Measurements from ENCODE around the gene CHMP2A. TPM values are rescaled to one million over a fixed set of nuclear protein-coding genes. Genes with fewer than 3 reads are reported as not detected.
"Not testable (repeated sequence)": the region's sequence is repeated elsewhere in the genome, so short reads cannot be mapped to it uniquely, and the experiment has no call there.

The CHMP2A gene
- polyA plus RNA-seq, 1 of the 3 experiments (the other 2 are of a cell fraction), result 381 TPM

DNA sequence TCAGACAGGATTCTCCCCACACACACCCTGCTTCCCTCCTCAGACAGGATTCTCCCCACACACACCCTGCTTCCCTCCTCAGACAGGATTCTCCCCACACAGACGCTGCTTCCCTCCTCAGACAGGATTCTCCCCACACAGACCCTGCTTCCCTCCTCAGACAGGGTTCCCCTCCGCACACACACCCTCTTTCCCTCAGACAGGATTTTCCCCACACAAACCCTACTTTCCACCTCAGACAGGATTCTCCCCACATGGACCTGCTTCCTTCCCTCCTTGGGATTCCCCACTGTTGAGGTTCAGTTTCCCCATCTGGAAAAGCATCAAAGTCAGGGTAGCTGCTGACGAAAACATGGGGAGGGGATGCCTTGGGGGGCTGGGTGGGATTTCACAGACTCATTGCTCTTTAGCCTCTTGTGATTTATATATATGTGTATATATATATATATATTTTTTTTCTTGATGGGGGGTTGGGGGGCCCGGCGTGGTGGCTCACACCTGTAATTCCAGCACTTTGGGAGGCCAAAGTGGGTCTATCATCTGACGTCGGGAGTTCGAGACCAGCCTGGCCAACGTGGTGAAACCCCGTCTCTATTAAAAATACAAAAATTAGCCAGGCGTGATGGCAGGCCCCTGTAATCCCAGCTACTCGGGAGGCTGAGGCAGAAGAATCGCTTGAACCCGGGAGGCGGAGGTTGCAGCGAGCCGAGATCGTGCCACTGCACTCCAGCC, 12.1 kb downstream of the CHMP2A start:
- ChIA-PET POLR2A (interaction anchor here (1.2 to 4.0 kb wide), 6 partner anchors 11 to 180 kb away, joined by 3 to 45 read pairs (median 15); partner anchors contain the start of genes CHMP2A, UBE2M, ZBTB45 and ZNF497), CTCF (interaction anchor here (2.0 kb wide), 1 partner anchor 23 kb away, joined by 29 read pairs; the partner anchor contains the start of gene ZBTB45)
- Histone ChIP-seq H2AFZ (ENCODE audit: low read depth) (peak overlapping the region; percentile 71; the same call in 1 of the 2 replicates), H4K20me1 (ENCODE audit: insufficient read depth) (peaks cover 32% of the 10 kb centered on the region), H3K4me2 (peak overlapping the region; percentile 75; the same call in 1 of the 2 replicates), H3K9ac (peak overlapping the region; percentile 74; the same call in 1 of the 2 replicates), H3K79me2 (ENCODE audit: insufficient read depth) (peaks cover 33% of the 10 kb centered on the region), H3K4me3 (ENCODE audit: low read depth in 2 of 2, low read length in 1 of 2) (peak overlapping the region in 1 of 2 experiments; percentile 97; a peak in 2 of 4 replicates), H3K27ac (ENCODE audit: low read depth in 2 of 2, low read length in 1 of 2) (peak overlapping the region in 1 of 2 experiments; percentile 91; a peak in 1 of 4 replicates), H3K36me3 (replicated peaks in 1 of 2; ENCODE audit: control insufficient read depth in 1 of 2, insufficient read depth in 2 of 2, low read length in 1 of 2) (peaks cover 15 to 23% of the 10 kb centered on the region in 2 experiments), H3K4me1 (ENCODE audit: control insufficient read depth in 1 of 2, insufficient read depth in 2 of 2, low read depth in 1 of 2, low read length in 1 of 2) (peaks cover 11 to 20% of the 10 kb centered on the region in 2 experiments; a peak in 3 of 4 replicates)
- not testable (repeated sequence) for H3K9me2 ChIP-seq; H3F3A ChIP-seq (replicated peaks; ENCODE audit: insufficient read depth); H3K9me3 ChIP-seq; DNase-seq; H3K27me3 ChIP-seq (ENCODE audit: insufficient read depth)
- 53% methylated on average over 18 of the region's 18 CpGs for WGBS (ENCODE audit: low lambda C conversion rate)

- H3K4me1 ChIP-seq (ENCODE audit: control insufficient read depth in 1 of 2, insufficient read depth in 2 of 2, low read depth in 1 of 2, low read length in 1 of 2); H3F3A ChIP-seq (replicated peaks; ENCODE audit: insufficient read depth); H3K36me3 ChIP-seq (replicated peaks in 1 of 2; ENCODE audit: control insufficient read depth in 1 of 2, insufficient read depth in 2 of 2, low read length in 1 of 2); H3K4me3 ChIP-seq (ENCODE audit: low read depth in 2 of 2, low read length in 1 of 2); H3K9me3 ChIP-seq; H3K9ac ChIP-seq; H4K20me1 ChIP-seq (ENCODE audit: insufficient read depth); H3K27ac ChIP-seq (ENCODE audit: low read depth in 2 of 2, low read length in 1 of 2); POLR2A ChIA-PET; H3K4me2 ChIP-seq; DNase-seq; H3K27me3 ChIP-seq (ENCODE audit: insufficient read depth); H3K79me2 ChIP-seq (ENCODE audit: insufficient read depth); H3K9me2 ChIP-seq; H2AFZ ChIP-seq (ENCODE audit: low read depth); CTCF ChIA-PET: not testable (repeated sequence)
Measured at GRCh38 chr19:58539169-58539559, 15.7 kb downstream of the CHMP2A start.

GRCh38 chr19:58538257-58539168, 16.4 kb downstream of the CHMP2A start:
- no peaks in the 10 kb centered on the region; the same call in 1 of the 2 replicates for H3K27me3 ChIP-seq (ENCODE audit: insufficient read depth)
- no peak overlapping the region for H2AFZ ChIP-seq (ENCODE audit: low read depth)
- POLR2A ChIA-PET, result no interaction called here
- H3K9me3 ChIP-seq, result no peaks in the 10 kb centered on the region
- H3F3A ChIP-seq (replicated peaks; ENCODE audit: insufficient read depth), result peaks cover 6% of the 10 kb centered on the region
- DNase-seq, result no peak
- CTCF ChIA-PET, result no interaction called here
- no peaks in the 10 kb centered on the region for H4K20me1 ChIP-seq (ENCODE audit: insufficient read depth)
- H3K9ac ChIP-seq, result no peak overlapping the region
- H3K36me3 ChIP-seq (replicated peaks in 1 of 2; ENCODE audit: control insufficient read depth in 1 of 2, insufficient read depth in 2 of 2, low read length in 1 of 2), result no peaks in the 10 kb centered on the region
- no peaks in the 10 kb centered on the region for H3K9me2 ChIP-seq
- H3K4me2 ChIP-seq, result no peak overlapping the region
- no peak overlapping the region for H3K4me3 ChIP-seq (ENCODE audit: low read depth in 2 of 2, low read length in 1 of 2)
- H3K79me2 ChIP-seq (ENCODE audit: insufficient read depth), result no peaks in the 10 kb centered on the region
- WGBS (ENCODE audit: low lambda C conversion rate), result 65% methylated on average over 27 of the region's 55 CpGs
- no peak overlapping the region for H3K27ac ChIP-seq (ENCODE audit: low read depth in 2 of 2, low read length in 1 of 2)
- H3K4me1 ChIP-seq (ENCODE audit: control insufficient read depth in 1 of 2, insufficient read depth in 2 of 2, low read depth in 1 of 2, low read length in 1 of 2), result no peaks in the 10 kb centered on the region
- no peak for TF ChIP-seq RFX5 (IDR thresholded peaks at IDR 0.05; ENCODE audit: low read length)
- no peak for TF ChIP-seq REST (IDR thresholded peaks at IDR 0.05; ENCODE audit: low read depth, low read length)
- no peak for TF ChIP-seq GABPA (IDR thresholded peaks at IDR 0.05; ENCODE audit: low read depth)
- no peak for TF ChIP-seq RCOR1 (IDR thresholded peaks at IDR 0.05; ENCODE audit: low read length)
- TF ChIP-seq TCF12 (IDR thresholded peaks at IDR 0.05), result no peak
- no peak for TF ChIP-seq USF2 (IDR thresholded peaks at IDR 0.05; ENCODE audit: borderline replicate concordance, low read depth, low read length)
- no peak for TF ChIP-seq SIN3A (IDR thresholded peaks at IDR 0.05; ENCODE audit: borderline replicate concordance, low read depth, low read length)
- TF ChIP-seq EP300 (IDR thresholded peaks at IDR 0.05; ENCODE audit: borderline replicate concordance in 1 of 2, low read depth in 1 of 2, low read length in 1 of 2), result no peak
- TF ChIP-seq FOXJ3 (CRISPR knock-in tag; IDR thresholded peaks at IDR 0.05), result no peak
- TF ChIP-seq CTCF (IDR thresholded peaks at IDR 0.05), result no peak
- no peak for TF ChIP-seq NRF1 (IDR thresholded peaks at IDR 0.05; ENCODE audit: low read depth, low read length)
- no peak for TF ChIP-seq GATA2 (CRISPR knock-in tag; IDR thresholded peaks at IDR 0.05)

Measured in SK-N-SH (cell line).